Hematopoietic multipotent progenitor cell treated with erythropoietin and hydrocortisone succinate and interleukin-3 and kit ligand, for 15 days (in vitro differentiated cells): ENCODE data around the gene WDR74.
"Not testable (repeated sequence)": the region's sequence is repeated elsewhere in the genome, so short reads cannot be mapped to it uniquely, and the experiment has no call there.

ENCODE experiments used
- DNase-seq: peaks from one replicate; pipeline ENCODE4 v3.0.0-alpha.2; 2015; ENCODE audit warnings: low spot score

Gene WDR74

DNA sequence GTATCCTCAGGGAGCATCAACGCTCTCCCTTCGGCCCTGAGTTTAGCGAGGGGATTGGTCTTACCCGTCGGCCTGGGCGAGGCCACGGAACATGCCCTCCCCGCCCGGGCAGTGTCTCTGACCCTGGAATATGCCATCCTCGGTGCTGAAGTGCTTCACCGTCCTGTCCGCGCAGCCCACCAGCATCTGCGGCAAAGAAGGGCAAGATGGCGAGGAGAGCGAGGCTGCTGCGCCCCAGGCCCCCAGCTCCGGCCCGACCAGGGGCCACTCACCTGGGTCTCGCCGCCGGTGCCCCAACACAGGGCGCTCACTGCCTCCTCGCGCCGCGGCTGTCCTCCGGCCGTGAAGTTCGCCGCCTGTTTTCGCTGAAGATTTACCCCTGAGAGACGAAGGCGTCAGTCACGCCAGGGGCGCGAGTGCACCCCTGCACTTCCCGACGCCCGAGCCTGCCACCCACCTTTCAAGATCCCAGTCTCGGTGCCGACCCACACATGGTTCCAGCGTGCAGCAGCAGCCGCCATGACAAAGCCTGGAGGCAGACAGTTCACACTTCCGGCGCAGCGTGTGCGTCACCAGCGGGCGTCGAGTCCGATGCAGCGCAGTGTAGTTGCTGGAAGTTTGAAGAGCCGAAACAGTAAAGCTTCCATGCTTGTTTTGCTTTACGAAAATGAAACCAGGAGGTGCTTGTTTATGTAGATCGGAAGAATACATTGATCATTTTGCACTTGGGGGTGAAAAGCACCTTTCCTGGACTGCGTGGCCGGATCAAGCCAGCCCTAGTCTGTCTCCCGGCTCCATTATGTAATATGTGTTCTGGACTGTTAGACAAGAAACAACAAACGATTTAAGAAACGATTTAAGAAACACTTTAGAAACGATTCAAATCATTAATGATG is at the start of gene WDR74:
Gene WDR74, minus strand, starts transcription at position 541 of the 896 bp plus-strand sequence. Its CDS starts 20 bp downstream, at position 521.
- peak; percentile 91 for DNase-seq

DNA sequence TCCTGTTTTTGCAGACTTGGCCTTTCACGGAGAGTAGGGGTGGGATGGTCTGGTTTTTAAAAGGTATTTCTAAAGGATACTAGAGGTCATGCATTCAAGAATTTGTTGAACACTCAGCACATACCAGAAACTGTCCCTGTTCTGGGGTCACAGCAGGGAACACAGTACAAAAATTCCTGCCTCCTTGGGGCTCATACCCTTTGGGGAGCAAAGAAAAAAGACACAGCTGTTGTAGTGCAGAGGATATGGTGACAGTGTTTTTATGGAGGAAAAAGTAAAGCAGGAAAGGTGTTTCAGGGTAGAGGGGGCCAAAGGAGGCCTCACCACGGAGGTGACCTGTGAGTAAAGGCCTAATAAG is 49.7 kb upstream of the WDR74 start:
- no peak for DNase-seq

DNA sequence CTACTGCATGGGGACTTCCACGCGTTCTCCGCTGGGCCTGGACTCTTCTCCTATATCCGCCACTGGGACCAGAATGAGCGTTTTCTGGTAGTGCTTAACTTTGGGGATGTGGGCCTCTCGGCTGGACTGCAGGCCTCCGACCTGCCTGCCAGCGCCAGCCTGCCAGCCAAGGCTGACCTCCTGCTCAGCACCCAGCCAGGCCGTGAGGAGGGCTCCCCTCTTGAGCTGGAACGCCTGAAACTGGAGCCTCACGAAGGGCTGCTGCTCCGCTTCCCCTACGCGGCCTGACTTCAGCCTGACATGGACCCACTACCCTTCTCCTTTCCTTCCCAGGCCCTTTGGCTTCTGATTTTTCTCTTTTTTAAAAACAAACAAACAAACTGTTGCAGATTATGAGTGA is 49.0 kb upstream of the WDR74 start:
- DNase-seq = no peak

DNA sequence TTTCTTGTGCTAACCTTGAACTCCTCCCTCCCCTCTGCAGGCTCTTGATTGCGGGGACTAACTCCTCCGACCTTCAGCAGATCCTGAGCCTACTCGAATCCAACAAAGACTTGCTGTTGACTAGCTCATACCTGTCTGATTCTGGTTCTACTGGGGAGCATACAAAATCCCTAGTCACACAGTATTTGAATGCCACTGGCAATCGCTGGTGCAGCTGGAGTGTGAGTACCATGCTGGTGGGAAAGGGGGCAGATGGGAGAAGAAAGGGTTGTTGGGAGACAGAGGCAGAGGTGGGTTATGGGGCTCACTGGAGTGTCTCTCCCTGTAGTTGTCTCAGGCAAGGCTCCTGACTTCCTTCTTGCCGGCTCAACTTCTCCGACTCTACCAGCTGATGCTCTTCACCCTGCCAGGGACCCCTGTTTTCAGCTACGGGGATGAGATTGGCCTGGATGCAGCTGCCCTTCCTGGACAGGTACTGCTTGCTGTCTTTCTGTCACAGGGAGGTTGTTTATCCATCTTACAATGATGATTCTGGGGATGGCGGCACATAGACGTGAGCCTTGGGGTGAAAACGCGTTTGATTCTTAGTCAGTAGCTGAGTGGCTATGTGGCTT is 45.9 kb upstream of the WDR74 start:
- DNase-seq = no peak

DNA sequence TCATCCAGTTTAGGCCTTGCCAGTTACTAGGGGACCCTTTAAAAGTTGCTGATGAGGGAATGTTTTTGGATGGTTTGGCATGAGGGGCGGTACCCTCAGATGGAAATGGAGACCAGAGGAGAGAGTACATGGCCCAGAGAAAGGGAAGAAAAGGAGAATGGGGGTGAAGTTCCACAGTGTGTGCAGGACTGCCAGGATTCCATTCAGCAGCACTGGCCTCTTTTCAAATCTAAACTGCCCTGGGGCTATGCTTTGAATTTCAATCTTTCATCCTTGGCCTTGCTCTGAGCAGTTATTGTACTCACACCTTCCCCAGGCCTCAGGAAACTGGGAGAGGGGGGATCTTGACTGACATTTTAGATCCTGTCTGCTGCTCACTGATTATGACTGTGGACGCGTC is 44.3 kb upstream of the WDR74 start:
- no peak for DNase-seq

DNA sequence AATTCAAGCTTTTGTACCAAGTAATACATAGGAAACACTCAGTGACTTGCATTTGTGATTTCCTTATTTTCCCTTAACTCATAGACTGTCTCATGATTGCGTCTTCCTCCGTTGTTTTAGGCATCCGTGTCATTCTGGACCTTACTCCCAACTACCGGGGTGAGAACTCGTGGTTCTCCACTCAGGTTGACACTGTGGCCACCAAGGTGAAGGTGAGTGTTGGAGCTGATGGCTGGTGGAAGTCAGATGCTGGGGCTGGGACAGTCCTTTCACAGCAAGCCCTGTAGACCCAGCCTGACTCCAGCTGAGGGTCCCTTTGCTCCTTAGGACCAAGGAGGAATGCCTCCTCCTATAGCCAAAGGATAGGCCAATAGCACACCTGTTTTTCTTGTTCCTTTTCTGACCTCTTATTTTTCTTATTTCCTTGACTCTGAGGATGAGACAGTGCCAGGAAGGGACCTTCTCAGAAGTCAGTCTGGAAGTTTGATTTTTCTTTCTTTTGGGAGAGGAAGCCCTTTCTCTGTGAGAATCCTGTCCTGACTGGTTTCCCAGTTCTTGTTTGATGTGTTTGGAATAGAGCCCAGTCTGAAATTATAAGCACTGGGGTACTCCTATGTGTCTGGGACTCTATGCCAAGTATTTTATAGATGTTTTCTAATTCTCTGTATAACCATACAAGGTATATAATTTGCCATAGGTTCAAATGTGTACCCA is 43.6 kb upstream of the WDR74 start:
- DNase-seq = no peak

DNA sequence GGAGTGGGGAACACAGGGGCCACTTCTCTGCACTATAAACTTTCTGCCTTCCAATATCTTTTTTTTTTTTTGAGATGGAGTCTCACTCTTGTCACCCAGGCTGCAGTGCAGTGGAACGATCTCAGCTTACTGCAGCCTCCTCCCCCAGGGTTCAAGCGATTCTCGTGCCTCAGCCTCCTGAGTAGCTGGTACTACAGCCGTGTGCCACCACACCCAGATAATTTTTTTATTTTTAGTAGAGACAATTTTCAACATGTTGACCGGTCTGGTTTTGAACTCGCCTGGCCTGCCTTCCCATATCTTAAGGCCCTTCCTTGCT is 43.0 kb upstream of the WDR74 start:
- peak; percentile 58 for DNase-seq

DNA sequence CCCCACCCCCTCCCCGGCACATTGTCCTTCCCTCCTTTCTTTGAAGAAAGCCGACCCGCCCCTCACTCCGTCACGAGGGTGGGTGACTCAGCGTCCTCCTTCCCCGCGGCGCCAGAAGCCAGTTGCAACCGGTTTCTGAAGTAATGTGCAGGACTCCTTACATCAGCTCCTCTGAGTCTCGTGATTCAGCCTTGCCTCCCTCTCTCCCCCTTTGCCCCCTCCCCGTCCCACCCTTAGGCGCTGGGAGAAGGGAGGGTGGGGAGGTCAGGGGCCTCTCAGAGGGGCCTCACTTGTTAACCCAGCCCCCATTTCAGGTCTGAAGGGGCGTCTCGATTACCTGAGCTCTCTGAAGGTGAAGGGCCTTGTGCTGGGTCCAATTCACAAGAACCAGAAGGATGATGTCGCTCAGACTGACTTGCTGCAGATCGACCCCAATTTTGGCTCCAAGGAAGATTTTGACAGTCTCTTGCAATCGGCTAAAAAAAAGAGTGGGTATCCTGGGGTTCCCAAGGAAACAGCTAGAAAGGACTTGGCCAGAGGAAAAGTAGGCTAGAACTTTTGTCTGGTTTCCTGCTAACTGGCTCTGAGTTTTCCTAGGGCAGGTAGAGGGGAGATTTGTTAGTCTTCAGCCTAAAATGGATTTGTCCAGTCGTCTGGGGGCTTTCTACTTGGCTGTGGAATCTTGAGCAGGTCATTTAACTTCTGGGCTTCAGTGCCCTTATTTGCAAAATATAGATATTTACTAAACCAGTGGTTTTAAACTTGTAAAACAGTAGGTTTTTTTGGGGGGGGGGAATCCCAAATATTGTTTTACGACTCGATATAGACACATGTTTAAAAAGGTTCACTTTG is 42.4 kb upstream of the WDR74 start:
- DNase-seq = peak; percentile 94

DNA sequence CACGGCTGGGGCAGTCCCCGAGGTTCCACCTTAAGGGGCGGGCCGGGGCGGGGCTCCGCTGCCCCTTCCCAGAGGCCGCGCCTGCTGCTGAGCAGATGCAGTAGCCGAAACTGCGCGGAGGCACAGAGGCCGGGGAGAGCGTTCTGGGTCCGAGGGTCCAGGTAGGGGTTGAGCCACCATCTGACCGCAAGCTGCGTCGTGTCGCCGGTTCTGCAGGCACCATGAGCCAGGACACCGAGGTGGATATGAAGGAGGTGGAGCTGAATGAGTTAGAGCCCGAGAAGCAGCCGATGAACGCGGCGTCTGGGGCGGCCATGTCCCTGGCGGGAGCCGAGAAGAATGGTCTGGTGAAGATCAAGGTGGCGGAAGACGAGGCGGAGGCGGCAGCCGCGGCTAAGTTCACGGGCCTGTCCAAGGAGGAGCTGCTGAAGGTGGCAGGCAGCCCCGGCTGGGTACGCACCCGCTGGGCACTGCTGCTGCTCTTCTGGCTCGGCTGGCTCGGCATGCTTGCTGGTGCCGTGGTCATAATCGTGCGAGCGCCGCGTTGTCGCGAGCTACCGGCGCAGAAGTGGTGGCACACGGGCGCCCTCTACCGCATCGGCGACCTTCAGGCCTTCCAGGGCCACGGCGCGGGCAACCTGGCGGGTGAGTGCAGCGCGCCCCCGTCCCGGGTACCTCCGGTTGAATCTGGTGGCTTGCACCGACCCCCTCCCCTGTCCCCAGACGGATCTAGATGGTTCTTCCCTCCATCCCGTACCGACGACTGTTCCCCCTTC is 41.6 kb upstream of the WDR74 start, which contains the start of gene SLC3A2:
Gene SLC3A2, plus strand, starts transcription at position 94 of the 776 bp plus-strand sequence. Its CDS starts 128 bp downstream, at position 222.
- DNase-seq = peak; percentile 90

DNA sequence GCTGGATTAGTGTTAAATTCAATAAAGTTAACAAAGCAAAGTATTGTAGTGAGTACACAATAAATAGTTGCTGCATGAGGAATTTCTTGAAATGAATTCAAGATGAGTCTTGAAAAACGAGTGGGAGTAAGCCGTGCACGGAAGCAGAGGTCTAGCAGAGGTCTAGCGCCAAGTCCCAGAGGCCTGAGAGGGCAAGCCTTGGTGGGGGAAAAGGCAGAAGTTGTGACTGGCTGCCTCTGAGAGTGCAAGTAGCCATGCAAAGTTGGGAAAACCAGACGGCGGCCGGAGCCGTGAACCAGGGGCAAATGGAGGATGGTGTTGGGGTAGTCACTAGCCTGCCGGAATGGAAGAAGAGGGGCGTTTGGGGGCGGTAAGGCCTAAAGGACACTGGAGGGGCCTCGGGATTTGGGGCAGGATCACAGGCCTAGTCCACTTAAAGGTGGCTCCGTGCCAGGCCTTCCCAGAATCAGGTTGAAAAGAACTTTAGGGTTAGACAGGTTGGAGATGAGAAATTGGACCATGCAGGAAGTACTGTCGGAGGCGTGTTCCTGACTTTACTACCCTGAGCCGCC is 40.9 kb upstream of the WDR74 start:
- DNase-seq = peak; percentile 43

DNA sequence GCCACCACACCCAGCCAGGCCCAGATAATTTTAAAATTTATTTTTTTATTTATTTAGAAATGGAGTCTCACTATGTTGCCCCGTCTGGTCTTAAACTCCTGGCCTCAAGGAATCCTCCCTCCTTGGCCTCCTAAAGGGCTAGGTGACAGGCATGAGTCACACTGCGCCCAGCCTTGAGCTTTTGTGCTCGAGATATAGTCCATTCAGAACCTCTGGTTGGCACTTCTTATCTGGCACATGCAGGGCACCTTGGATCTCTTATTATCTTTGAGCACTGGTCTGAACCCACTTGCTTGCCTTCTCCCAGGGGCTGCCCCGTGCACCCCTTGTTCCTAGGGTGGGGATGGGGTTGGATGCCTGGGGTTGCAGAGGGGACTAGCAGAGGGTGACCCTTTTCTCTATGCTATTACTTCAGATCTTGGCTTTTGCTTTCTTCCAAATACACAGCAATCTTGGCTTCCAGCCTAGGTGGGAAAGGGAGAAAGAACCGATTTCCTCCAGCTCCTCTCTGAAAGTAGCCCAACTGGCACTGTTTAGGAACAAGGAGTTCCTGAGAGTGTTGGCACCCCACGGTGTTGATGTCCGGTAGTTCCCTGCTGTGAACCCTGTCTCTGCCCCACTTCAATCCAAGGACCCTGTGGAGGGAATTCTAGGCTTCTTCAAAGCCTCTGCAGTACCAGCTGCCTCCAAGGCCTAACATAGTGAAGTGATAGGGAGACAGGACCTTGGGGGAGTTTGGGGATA is 40.0 kb upstream of the WDR74 start:
- DNase-seq = peak; percentile 85

DNA sequence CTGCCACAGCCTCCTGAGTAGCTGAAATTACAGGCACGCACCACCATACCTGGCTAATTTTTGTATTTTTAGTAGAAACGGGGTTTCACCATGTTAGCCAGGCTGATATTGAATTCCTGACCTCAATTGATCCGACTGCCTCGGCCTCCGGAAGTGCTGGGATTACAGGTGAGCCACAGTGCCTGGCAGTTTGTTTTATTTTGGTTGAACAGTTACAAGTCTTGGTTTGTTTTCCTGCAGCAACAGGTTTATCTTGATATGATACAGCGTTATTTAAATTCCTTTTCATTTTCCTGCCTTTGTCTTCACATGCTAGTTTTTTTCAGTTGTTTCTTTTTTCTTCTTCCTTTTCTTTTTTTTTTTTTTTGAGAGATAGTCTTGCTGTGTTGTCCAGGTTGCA is 37.3 kb upstream of the WDR74 start:
- DNase-seq = no peak

DNA sequence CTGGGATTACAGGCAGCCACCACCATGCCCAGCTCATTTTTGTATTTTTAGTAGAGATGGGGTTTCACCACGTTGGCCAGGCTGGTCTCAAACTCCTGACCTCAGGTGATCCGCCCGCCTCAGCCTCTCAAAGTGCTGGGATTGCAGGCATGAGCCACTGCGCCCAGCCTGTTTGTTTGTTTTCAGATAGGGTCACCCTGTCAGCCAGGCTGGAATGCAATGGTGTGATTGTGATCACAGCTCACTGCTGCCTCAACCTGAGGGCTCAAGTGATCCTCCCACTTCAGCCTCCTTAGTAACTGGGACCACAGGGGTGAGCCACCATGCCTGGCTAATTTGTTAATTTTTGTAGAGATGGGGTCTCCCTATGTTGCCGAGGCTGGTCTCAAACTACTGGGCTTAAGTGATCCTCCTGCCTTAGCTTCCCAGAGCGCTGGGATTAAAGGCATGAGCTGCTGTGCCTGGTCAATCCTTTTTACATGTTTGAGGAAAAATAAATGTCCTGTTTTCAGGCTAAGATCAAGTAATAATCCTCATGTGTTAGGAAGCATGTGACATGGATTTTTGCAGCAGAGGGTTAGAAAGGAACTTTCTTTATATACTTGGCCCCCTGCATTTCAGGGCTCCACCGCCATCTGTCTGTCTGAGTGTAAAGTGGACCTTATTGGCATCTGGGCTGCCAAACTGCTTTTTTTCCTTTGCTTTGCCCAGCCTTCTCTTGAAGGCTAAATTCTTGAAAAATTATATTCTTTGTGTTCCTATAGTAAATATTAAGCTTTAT is 36.5 kb upstream of the WDR74 start:
- no peak for DNase-seq

DNA sequence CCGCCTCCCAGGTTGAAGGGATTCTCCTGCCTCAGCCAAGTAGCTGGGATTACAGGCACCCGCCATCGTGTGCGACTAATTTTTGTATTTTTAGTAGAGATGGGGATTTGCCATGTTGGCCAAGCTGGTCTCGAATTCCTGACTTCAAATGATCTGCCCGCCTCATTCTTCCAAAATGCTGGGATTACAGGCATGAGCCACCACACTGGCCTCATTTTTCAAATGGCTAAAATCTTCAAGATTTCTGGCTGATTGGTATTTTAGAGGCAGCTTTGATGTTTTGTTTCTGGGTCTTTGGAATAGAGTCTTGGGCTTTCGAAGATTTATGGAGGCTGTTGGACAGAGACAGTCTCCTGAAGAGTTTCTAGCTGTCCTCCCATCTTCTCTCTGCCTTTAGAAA is 35.5 kb upstream of the WDR74 start:
- DNase-seq = no peak

DNA sequence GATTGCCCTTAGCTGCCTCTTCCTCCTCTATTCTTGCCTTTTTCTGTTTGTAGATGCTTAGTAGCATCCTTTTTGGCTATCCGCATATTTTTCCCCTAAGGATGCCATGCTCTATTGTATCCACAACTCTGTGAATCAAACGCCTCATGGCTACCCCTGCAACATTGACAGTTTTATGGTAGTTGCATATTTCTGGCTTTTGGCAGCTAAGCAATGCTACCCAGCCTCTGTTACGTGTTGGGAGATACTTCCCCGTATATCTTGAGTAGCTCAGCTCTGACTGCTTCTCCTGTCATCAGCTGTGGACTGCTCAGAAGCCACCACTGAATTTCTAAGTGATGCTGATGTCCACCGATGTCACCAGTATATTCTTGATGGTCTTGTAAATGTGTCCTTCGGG is 26.2 kb upstream of the WDR74 start:
- no peak for DNase-seq

DNA sequence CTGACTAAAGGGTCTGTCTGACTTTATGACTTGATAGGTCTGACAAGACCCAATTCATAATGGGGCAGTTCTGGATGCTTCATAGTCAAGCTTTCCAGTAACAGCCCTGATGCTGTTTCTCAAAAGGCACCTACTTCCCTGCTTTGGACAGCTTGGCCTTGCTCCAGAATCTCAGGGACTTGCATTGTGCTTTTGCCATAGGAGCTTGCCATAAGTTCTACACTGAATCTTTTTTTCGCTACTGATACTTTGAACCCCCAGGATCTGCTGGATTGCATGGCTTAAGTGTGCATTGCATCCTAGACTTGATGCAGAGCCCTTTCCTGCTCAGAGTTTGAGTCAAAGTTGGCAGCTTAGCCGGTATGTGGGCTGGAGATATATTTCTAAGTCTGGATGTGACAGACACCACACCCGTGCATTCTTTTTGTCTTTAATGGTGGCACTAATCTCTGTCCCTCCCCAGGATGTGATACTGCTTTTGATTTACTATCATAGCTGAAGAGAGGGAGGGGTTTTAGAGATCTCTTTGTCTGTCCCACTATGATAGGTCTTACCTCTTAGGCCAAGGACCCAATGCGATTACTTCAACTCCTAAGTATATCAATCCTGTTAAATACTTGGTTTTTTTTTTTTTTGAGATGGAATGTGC is 24.4 kb upstream of the WDR74 start:
- DNase-seq = no peak

DNA sequence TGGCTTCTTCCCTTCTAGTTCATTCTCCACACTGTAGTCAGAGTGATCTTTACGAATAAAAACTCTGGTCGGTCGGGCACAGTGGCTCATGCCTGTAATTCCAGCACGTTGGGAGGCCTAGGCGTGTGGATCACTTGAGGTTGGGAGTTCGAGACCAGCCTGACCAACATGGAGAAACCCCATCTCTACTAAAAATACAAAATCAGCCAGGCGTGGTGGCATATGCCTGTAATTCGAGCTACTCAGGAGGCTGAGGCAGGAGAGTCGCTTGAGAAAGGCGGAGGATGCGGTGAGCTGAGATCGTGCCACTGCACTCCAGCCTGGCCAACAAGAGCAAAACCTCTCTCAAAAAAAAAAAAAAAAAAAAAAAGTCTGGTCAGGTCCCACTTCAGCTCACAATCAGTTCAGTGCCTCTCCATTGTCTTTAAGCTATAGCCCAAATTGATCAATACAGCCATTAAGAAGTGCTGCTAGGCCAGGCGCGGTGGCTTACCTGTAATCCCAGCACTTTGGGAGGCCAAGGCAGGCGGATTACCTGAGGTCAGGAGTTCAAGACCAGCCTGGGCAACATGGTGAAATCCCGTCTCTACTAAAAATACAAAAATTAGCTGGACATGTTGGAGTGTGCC is 22.3 kb upstream of the WDR74 start:
- DNase-seq = not testable (repeated sequence)

DNA sequence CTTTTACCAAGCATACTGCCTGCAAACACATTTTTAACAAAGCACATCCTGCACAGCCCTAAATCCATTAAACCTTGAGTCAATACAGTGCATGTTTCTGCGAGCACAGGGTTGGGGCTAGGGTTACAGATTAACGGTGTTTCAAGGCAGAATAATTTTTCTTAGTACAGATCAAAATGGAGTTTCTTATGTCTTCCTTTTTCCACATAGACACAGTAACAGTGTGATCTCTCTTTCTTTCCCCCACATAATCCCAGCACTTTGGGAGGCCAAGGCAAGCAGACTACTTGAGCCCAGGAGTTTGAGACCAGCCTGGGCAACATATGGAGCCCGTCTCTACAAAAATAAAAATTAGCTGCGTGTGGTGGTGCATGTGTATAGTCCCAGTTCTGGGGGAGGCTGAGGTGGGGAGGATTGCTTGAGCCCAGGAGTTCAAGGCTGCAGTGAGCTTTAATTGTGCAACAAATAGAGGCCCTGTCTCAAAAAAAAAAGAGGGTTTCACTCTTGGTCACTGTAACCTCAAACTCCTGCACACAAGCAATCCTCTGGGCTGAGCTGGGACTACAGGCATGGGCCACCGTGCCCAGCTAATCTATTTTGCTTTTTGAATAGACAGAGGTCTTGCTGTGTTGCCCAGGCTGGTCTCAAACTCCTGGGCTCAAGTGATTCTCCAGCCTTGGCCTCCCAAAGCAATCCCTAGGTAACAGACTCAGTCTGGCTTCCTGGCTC is 21.6 kb upstream of the WDR74 start:
- DNase-seq = no peak
